ENCODE results near the gene VIM. TPM values are rescaled to one million over a fixed set of nuclear protein-coding genes. Genes with fewer than 3 reads are reported as not detected.

VIM gene
- total RNA-seq, 2 donors from 2014 or later: 1,022 to 1,600 TPM

DNA sequence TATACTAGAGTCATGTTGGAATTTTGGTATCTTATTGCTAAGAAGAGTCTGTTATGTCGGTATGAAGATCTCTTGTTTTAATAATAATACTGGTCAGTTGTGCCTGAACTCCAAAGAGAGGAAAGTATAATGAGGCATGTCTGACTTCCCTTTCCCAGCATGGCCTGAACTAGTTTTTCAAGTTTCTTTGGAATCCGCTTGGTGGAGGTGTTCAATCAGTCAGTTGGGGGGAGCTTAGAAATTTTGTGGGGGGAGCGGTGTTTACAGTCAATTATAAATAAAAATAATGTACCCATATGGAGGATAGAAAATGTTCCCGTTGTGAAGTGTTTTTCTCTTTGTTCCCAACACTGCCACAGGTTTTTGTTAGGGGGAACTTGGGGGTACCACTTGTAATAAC is 25.0 kb upstream of the VIM start:
- Histone ChIP-seq H3K4me3 (no peak overlapping the region), H3K27me3 (no peaks in the 10 kb centered on the region), H3K4me1 (peaks cover 0 to 15% of the 10 kb centered on the region in 2 donors), H3K9me3 (no peaks in the 10 kb centered on the region), H3K27ac (no peak overlapping the region), H3K36me3 (no peaks in the 10 kb centered on the region)
- DNase-seq (ENCODE audit: low spot score): no peak
- TF ChIP-seq, protein P1, sequence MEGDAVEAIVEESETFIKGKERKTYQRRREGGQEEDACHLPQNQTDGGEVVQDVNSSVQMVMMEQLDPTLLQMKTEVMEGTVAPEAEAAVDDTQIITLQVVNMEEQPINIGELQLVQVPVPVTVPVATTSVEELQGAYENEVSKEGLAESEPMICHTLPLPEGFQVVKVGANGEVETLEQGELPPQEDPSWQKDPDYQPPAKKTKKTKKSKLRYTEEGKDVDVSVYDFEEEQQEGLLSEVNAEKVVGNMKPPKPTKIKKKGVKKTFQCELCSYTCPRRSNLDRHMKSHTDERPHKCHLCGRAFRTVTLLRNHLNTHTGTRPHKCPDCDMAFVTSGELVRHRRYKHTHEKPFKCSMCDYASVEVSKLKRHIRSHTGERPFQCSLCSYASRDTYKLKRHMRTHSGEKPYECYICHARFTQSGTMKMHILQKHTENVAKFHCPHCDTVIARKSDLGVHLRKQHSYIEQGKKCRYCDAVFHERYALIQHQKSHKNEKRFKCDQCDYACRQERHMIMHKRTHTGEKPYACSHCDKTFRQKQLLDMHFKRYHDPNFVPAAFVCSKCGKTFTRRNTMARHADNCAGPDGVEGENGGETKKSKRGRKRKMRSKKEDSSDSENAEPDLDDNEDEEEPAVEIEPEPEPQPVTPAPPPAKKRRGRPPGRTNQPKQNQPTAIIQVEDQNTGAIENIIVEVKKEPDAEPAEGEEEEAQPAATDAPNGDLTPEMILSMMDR (IDR thresholded peaks at IDR 0.05): no peak

DNA sequence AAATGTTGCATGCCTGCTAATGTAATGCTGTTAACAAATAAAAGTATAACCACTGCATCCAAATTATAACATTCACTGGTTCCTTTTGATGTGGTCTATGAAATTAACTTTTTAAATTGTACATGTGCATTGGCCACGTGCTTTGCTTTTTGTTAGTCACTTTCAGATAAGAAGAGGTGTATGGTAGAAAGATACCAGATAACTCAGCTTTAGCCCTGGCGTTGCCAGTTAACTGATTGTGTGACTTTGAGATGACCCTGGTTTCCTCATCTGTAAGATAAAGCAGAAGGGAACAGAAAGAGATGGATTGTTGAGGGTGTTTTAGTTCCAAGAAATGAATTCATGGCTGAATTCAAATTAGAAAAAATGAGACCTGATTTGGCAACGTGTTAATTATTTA is 24.6 kb upstream of the VIM start:
- Histone ChIP-seq H3K36me3 (no peaks in the 10 kb centered on the region), H3K27ac (no peak overlapping the region), H3K4me3 (no peak overlapping the region), H3K4me1 (peaks cover 0 to 15% of the 10 kb centered on the region in 2 donors), H3K27me3 (no peaks in the 10 kb centered on the region), H3K9me3 (no peaks in the 10 kb centered on the region)
- TF ChIP-seq, protein P1 (IDR thresholded peaks at IDR 0.05): no peak
- no peak for DNase-seq (ENCODE audit: low spot score)

DNA sequence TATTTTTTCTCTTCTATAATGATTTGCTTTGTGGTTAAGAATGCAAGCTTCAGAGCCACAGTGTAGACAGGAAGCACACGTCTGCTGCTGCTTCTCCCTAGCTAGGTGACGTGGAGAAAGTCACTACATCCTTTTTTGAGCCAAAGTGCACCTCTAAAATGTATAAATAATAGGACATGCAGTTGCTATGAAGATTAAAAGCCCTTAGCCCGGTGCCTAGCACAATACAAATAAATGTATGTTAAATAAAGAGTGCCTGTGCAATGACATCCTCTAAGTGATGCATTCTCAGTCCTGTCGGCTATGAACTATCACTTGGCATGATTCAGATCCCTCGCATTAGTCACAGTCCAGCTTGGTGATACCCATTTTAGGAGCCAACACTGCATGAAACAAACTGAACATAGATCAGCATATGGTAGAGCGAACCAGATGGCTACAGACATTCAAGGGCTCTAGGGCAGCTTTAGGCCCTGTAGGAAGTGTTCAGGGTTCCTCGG is 21.8 kb upstream of the VIM start:
- Histone ChIP-seq H3K4me1 (no peaks in the 10 kb centered on the region), H3K27me3 (no peaks in the 10 kb centered on the region), H3K4me3 (no peak overlapping the region), H3K36me3 (no peaks in the 10 kb centered on the region), H3K27ac (no peak overlapping the region), H3K9me3 (no peaks in the 10 kb centered on the region)
- no peak for DNase-seq (ENCODE audit: low spot score)
- TF ChIP-seq, protein P1 (IDR thresholded peaks at IDR 0.05): no peak

DNA sequence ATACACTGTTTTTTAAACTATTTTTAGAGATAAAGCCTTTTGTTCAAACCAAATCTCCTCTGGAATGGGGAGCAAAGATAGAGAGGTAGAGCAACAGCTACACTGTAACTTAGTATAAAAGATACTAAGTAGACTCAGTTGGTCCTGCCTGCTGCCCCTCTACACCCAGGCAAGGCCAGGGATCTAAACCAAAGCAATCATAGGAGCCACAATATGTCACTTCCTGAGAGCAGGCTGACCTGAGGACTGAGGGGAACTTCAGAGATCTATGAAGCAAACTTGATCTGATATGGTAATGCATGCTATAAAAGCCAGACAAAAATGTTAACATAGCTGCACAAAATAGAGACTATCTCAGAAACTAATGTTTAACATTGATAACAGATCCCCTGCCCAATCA is 19.6 kb upstream of the VIM start:
- no peak for DNase-seq (ENCODE audit: low spot score)
- Histone ChIP-seq H3K4me1 (no peaks in the 10 kb centered on the region), H3K4me3 (no peak overlapping the region), H3K27me3 (no peaks in the 10 kb centered on the region), H3K9me3 (no peaks in the 10 kb centered on the region), H3K36me3 (no peaks in the 10 kb centered on the region), H3K27ac (no peak overlapping the region)
- TF ChIP-seq, protein P1 (IDR thresholded peaks at IDR 0.05): no peak

DNA sequence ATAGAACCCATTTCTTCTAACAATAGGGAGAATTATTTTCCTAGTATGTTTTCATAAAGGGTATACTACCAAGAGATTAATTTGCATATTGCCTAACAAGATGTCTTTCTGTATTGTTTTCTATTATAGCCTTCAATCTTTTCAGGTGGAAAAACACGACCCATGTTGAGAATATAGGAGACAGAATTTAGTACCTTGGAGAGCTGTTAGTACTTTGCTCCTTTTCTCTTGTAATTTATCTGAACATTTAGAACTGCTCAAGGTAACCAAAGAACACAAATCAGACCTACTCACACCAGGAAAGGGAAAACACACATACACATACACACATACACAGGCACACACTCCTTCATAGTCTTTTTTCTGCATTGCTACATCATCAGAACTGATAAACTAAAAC is 18.7 kb upstream of the VIM start:
- H3K4me1 ChIP-seq: no peaks in the 10 kb centered on the region
- no peak overlapping the region for H3K27ac ChIP-seq
- no peak overlapping the region for H3K4me3 ChIP-seq
- no peaks in the 10 kb centered on the region for H3K9me3 ChIP-seq
- TF ChIP-seq, protein P1 (IDR thresholded peaks at IDR 0.05): no peak
- DNase-seq (ENCODE audit: low spot score): no peak
- H3K27me3 ChIP-seq: no peaks in the 10 kb centered on the region
- H3K36me3 ChIP-seq: no peaks in the 10 kb centered on the region

DNA sequence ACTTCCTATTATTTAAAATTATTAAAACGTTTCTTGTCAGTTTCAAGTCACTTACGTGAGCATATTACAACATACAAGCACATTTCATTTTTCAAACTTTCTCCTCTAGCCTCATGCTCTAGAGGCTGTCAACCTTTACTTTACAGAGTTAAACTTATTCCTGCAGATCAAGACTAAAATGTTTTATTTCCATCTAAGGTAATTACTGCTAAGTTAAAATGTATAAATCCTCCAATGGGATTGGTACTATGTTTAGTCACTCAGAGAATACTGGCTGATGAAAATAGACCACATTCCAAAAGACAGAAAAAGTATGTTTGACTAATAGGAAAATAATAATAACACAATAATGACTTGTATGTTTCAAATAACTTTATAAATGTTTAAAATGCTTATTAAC is 18.2 kb upstream of the VIM start:
- Histone ChIP-seq H3K9me3 (no peaks in the 10 kb centered on the region), H3K27me3 (no peaks in the 10 kb centered on the region), H3K4me1 (no peaks in the 10 kb centered on the region), H3K4me3 (no peak overlapping the region), H3K27ac (no peak overlapping the region), H3K36me3 (no peaks in the 10 kb centered on the region)
- no peak for DNase-seq (ENCODE audit: low spot score)
- TF ChIP-seq, protein P1 (IDR thresholded peaks at IDR 0.05): no peak
